Erythroblast (primary cell): ENCODE data around the gene TPRG1L.

Source experiments
- GATA1 ChIP-seq: IDR thresholded peaks from 2 replicates; pipeline ENCODE4 v1.6.1; 2011; ENCODE audit warnings: low read depth, mild to moderate bottlenecking, control low read depth, low read length, moderate library complexity
- POLR2A ChIP-seq: IDR thresholded peaks from 2 replicates; pipeline ENCODE4 v1.6.1; 2011; ENCODE audit warnings: mild to moderate bottlenecking, low read length

GRCh38 chr1:3634059-3634800 lies 9.4 kb downstream of the TPRG1L start:
- TF ChIP-seq POLR2A (no peak), GATA1 (no peak)
